HCT116 (cell line): Measurements from ENCODE around the gene ACTG1. TPM values are rescaled to one million over a fixed set of nuclear protein-coding genes. Genes with fewer than 3 reads are reported as not detected.

Experiments
- ATAC-seq: fragments of 200-7000 bp; cut with Tn5 transposase; 2 replicates; pipeline ENCODE4 v1.9.1; 2020; ENCODE audit warnings: mild to moderate bottlenecking, moderate library complexity
- BruUV-seq: library from RNA; stranded (reverse); fragments of 400-500 nt; replicated peaks from 2 replicates; lab custom pipeline; 2021; lab: Mats Ljungman, UMichigan
- CTCF ChIA-PET: fragments of 300-600 bp; sonication (Branson Sonifier 250); formaldehyde crosslinking; loops from one replicate; lab custom pipeline; 2021; ENCODE audit warnings: antibody characterized with exemption; lab: Charles Lee
- POLR2A ChIA-PET: fragments of 300-600, 350-600 bp; sonication (Branson Sonifier 250); formaldehyde crosslinking; loops from one replicate; lab custom pipeline; 2021; ENCODE audit warnings: antibody characterized with exemption; lab: Charles Lee
- RAD21 ChIA-PET, 2 experiments: fragments of 300-600 bp; sonication (Branson Sonifier 250); formaldehyde crosslinking; loops; one replicate each; lab custom pipeline; 2023; ENCODE audit warnings: low total read pairs in 2 of 2; ENCODE audit not compliant: uncharacterized antibody in 2 of 2, unreplicated experiment in 2 of 2, low non-redundant PET in 1 of 2; lab: Charles Lee
- DNase-seq: peaks from one replicate; pipeline ENCODE4 v3.0.0-alpha.2; 2010; ENCODE audit warnings: low read depth, low spot score
- H2AFZ ChIP-seq: fragments of 200-600 bp; shearing (Covaris generic), sonication (generic); 2 replicates; pipeline ENCODE4 v1.6.1; 2017; ENCODE audit warnings: low read depth, mixed run types, mixed read lengths, antibody characterized with exemption, low read length; ENCODE audit not compliant: poor library complexity, severe bottlenecking
- H3K27ac ChIP-seq: 2 replicates; pipeline ENCODE4 v1.5.1; 2012; ENCODE audit warnings: low read depth, low read length
- H3K27me3 ChIP-seq: fragments of 200-600 bp; sonication (generic); 2 replicates; pipeline ENCODE4 v1.6.1; 2016; ENCODE audit warnings: mixed run types, low read length, mixed read lengths; ENCODE audit not compliant: insufficient read depth
- H3K36me3 ChIP-seq, 2 experiments: fragments of 200-500 bp in 1 of 2; fragments of 200-600 bp in 1 of 2; sonication (Bioruptor generic) in 1 of 2; sonication (generic) in 1 of 2; 2 replicates each; pipeline versions ENCODE4 v1.5.1 to v1.6.1; 2014 to 2016; ENCODE audit warnings: low read length in 2 of 2, inconsistent platforms in 1 of 2, mixed read lengths in 1 of 2, mixed run types in 1 of 2; ENCODE audit not compliant: insufficient read depth in 2 of 2, control insufficient read depth in 1 of 2
- H3K4me1 ChIP-seq, 2 experiments: fragments of 200-600 bp in 1 of 2; sonication (generic) in 1 of 2; 2 replicates each; pipeline versions ENCODE4 v1.5.1 to v1.6.1; 2012 to 2017; ENCODE audit warnings: low read length in 2 of 2, inconsistent platforms in 1 of 2, mild to moderate bottlenecking in 1 of 2, mixed read lengths in 1 of 2, mixed run types in 1 of 2, moderate library complexity in 1 of 2; ENCODE audit not compliant: insufficient read depth in 2 of 2, control insufficient read depth in 1 of 2
- H3K4me2 ChIP-seq: fragments of 200-600 bp; sonication (generic); 2 replicates; pipeline ENCODE4 v1.6.1; 2017; ENCODE audit warnings: mixed run types, low read length, mixed read lengths
- H3K4me3 ChIP-seq, 2 experiments: fragments of 200-600 bp in 1 of 2; sonication (generic) in 1 of 2; replicated peaks in 1 of 2; 2 replicates each; pipeline ENCODE4 v1.5.1; 2011 to 2016; ENCODE audit warnings: low read length in 2 of 2, control low read depth in 1 of 2, low read depth in 1 of 2, mild to moderate bottlenecking in 1 of 2, mixed read lengths in 1 of 2, mixed run types in 1 of 2
- H3K79me2 ChIP-seq: fragments of 200-600 bp; sonication (generic); 2 replicates; pipeline ENCODE4 v1.6.1; 2017; ENCODE audit warnings: mild to moderate bottlenecking, mixed run types, low read length, moderate library complexity, mixed read lengths; ENCODE audit not compliant: insufficient read depth
- H3K9ac ChIP-seq: fragments of 200-600 bp; sonication (generic); 2 replicates; pipeline ENCODE4 v1.6.1; 2016; ENCODE audit warnings: low read length, mixed read lengths
- H3K9me2 ChIP-seq: fragments of 200-600 bp; sonication (generic), shearing (Covaris generic); 2 replicates; pipeline ENCODE4 v1.6.1; 2017; ENCODE audit warnings: mixed run types, mild to moderate bottlenecking, moderate library complexity; ENCODE audit not compliant: insufficient read depth
- H3K9me3 ChIP-seq, 2 experiments: fragments of 200-500 bp in 1 of 2; fragments of 200-600 bp in 1 of 2; sonication (Bioruptor generic) in 1 of 2; sonication (generic) in 1 of 2; 2 replicates each; pipeline ENCODE4 v1.6.1; 2014 to 2017; ENCODE audit warnings: low read length in 2 of 2, mixed read lengths in 2 of 2, inconsistent platforms in 1 of 2, low read depth in 1 of 2, mild to moderate bottlenecking in 1 of 2, mixed run types in 1 of 2, moderate library complexity in 1 of 2; ENCODE audit not compliant: control insufficient read depth in 1 of 2, insufficient read depth in 1 of 2
- H4K20me1 ChIP-seq: fragments of 200-600 bp; sonication (generic), shearing (Covaris generic); 2 replicates; pipeline ENCODE4 v1.6.1; 2017; ENCODE audit warnings: mixed run types, mild to moderate bottlenecking, moderate library complexity; ENCODE audit not compliant: insufficient read depth
- ATF3 ChIP-seq: IDR thresholded peaks from 2 replicates; pipeline ENCODE4 v1.6.1; 2012
- CBX3 ChIP-seq: IDR thresholded peaks from 2 replicates; pipeline ENCODE4 v1.6.1; 2012; ENCODE audit warnings: low read depth
- EGR1 ChIP-seq: IDR thresholded peaks from 2 replicates; pipeline ENCODE4 v1.6.1; 2012; ENCODE audit warnings: low read depth
- ELF1 ChIP-seq: IDR thresholded peaks from 2 replicates; pipeline ENCODE4 v1.6.1; 2012; ENCODE audit warnings: low read depth, borderline replicate concordance
- FOSL1 ChIP-seq: IDR thresholded peaks from 2 replicates; pipeline ENCODE4 v1.6.1; 2012; ENCODE audit warnings: low read depth
- POLR2AphosphoS5 ChIP-seq: IDR thresholded peaks from 2 replicates; pipeline ENCODE4 v1.6.1; 2011; ENCODE audit warnings: mild to moderate bottlenecking, low read depth, low read length, moderate library complexity
- REST ChIP-seq: IDR thresholded peaks from 2 replicates; pipeline ENCODE4 v1.6.1; 2012; ENCODE audit warnings: low read depth
- SRF ChIP-seq: IDR thresholded peaks from 2 replicates; pipeline ENCODE4 v1.6.1; 2012; ENCODE audit warnings: low read depth
- YY1 ChIP-seq: IDR thresholded peaks from 2 replicates; pipeline ENCODE4 v1.6.1; 2011; ENCODE audit warnings: low read length, low read depth, moderate library complexity, mild to moderate bottlenecking; ENCODE audit not compliant: insufficient replicate concordance; ENCODE audit errors: extremely low read depth
- ZBTB33 ChIP-seq: IDR thresholded peaks from 2 replicates; pipeline ENCODE4 v1.6.1; 2011; ENCODE audit warnings: mild to moderate bottlenecking, low read length, moderate library complexity; ENCODE audit not compliant: insufficient replicate concordance; ENCODE audit errors: extremely low read depth
- ZNF274 ChIP-seq: fragments of 200-500 bp; sonication (Bioruptor generic); IDR thresholded peaks from 2 replicates; pipeline ENCODE4 v1.6.1; 2014; ENCODE audit warnings: mild to moderate bottlenecking, low read depth, low read length, inconsistent platforms
- intact Hi-C: fragments of 100-400 bp; cut with micrococcal nuclease; formaldehyde crosslinking; loops from 2 replicates; pipeline ENCODE4 v1.10.0; 2022
- total RNA-seq: library from RNA; stranded (reverse); gene quantifications from one replicate; pipeline ENCODE4 v1.2.1, GENCODE V29; 2021; ENCODE audit not compliant: unreplicated experiment

Gene ACTG1
- total RNA-seq, 1 experiment from 2014 or later, result 6,223 TPM

GRCh38 chr17:81533339-81534141, 20.9 kb upstream of the ACTG1 start (continued):
- TF ChIP-seq REST, result no peak

GRCh38 chr17:81532490-81533287, 20.1 kb upstream of the ACTG1 start:
- RAD21 ChIA-PET, result no interaction called here
- CTCF ChIA-PET, result no interaction called here
- intact Hi-C loops, result no loop called here
- Histone ChIP-seq H3K27me3 (no peaks in the 10 kb centered on the region), H3K4me1 (peaks cover 7 to 23% of the 10 kb centered on the region in 2 experiments), H3K27ac (no peak overlapping the region), H3K9me2 (no peaks in the 10 kb centered on the region), H2AFZ (no peak overlapping the region), H3K79me2 (no peaks in the 10 kb centered on the region), H3K4me2 (no peak overlapping the region), H3K36me3 (no peaks in the 10 kb centered on the region), H3K9ac (no peak overlapping the region), H3K4me3 (no peak overlapping the region), H3K9me3 (peaks cover 0 to 7% of the 10 kb centered on the region in 2 experiments; a peak in 1 of 4 replicates), H4K20me1 (no peaks in the 10 kb centered on the region)
- POLR2A ChIA-PET, result no interaction called here
- ATAC-seq (no peak), DNase-seq (no peak)
- BruUV-seq, result no TSS peak
- TF ChIP-seq ZNF274, result no peak
- TF ChIP-seq CBX3, result no peak
- no peak for TF ChIP-seq YY1
- TF ChIP-seq SRF, result no peak
- TF ChIP-seq POLR2AphosphoS5, result no peak
- TF ChIP-seq ATF3, result no peak
- TF ChIP-seq REST, result no peak
- no peak for TF ChIP-seq EGR1
- TF ChIP-seq FOSL1, result no peak
- no peak for TF ChIP-seq ELF1
- no peak for TF ChIP-seq ZBTB33
